Vagina (tissue), 2 donors: ENCODE data around the gene ZBTB2.

ENCODE experiments used
- POLR2A ChIP-seq, 2 donors: fragments of 450-650 bp; IDR thresholded peaks; one replicate each; pipeline ENCODE4 v1.6.1; 2017; ENCODE audit warnings: antibody characterized with exemption in 2 of 2, mild to moderate bottlenecking in 2 of 2, moderate library complexity in 2 of 2
- POLR2AphosphoS5 ChIP-seq, 2 donors: sonication (generic); formaldehyde crosslinking; IDR thresholded peaks; one replicate each; pipeline ENCODE4 v1.9.0; 2017; ENCODE audit warnings: antibody characterized with exemption in 2 of 2, mild to moderate bottlenecking in 2 of 2, low read depth in 1 of 2; ENCODE audit not compliant: insufficient read depth in 1 of 2
- TF ChIP-seq, protein P1 (sequence below), 3 experiments: fragments of 450-650 bp in 2 of 3; fragments of 200-600 bp in 1 of 3; sonication (generic) in 1 of 3; IDR thresholded peaks; one replicate each; pipeline ENCODE4 v1.5.1; 2017 to 2019; ENCODE audit warnings: antibody characterized with exemption in 3 of 3, mild to moderate bottlenecking in 2 of 3, moderate library complexity in 2 of 3

DNA sequence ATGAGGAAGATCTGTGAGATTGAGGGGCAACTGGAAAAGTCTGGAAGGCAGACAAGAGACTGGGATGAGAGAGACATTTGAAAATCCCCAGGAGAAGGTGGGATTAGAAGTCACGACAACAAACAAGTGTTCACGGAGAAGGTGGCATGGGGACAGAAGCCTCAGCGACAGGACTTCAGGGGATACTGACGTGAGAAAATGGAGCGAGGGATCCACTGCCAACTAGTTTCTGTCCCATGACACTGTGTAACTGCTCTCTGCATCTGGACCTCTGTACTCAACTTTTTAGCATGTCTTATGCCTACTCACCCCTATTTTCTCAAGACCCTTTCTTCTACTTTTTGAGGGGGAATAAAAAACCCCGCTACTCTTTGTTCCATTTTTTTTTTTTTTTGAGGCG, 18.3 kb upstream of the ZBTB2 start:
- TF ChIP-seq, protein P1, sequence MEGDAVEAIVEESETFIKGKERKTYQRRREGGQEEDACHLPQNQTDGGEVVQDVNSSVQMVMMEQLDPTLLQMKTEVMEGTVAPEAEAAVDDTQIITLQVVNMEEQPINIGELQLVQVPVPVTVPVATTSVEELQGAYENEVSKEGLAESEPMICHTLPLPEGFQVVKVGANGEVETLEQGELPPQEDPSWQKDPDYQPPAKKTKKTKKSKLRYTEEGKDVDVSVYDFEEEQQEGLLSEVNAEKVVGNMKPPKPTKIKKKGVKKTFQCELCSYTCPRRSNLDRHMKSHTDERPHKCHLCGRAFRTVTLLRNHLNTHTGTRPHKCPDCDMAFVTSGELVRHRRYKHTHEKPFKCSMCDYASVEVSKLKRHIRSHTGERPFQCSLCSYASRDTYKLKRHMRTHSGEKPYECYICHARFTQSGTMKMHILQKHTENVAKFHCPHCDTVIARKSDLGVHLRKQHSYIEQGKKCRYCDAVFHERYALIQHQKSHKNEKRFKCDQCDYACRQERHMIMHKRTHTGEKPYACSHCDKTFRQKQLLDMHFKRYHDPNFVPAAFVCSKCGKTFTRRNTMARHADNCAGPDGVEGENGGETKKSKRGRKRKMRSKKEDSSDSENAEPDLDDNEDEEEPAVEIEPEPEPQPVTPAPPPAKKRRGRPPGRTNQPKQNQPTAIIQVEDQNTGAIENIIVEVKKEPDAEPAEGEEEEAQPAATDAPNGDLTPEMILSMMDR (IDR thresholded peaks at IDR 0.05): no peak
- no peak for TF ChIP-seq POLR2A (IDR thresholded peaks at IDR 0.05)
- TF ChIP-seq POLR2AphosphoS5 (IDR thresholded peaks at IDR 0.05; ENCODE audit: insufficient read depth in 1 of 2, low read depth in 1 of 2): no peak
